ENCODE results near the gene CHRM3.

CHRM3 gene

GRCh38 chr1:239388578-239388977 is 2.2 kb downstream of the CHRM3 start:
- no peak for TF ChIP-seq EZH2phosphoT487 (IDR thresholded peaks at IDR 0.05; ENCODE audit: borderline replicate concordance, low read length)
- TF ChIP-seq CTCF (IDR thresholded peaks at IDR 0.05; ENCODE audit: low read depth, low read length, poor library complexity, severe bottlenecking) = no peak
- no peaks in the 10 kb centered on the region for H3K36me3 ChIP-seq (ENCODE audit: control insufficient read depth, low read length)
- H3K27me3 ChIP-seq (ENCODE audit: control insufficient read depth, low read length) = no peaks in the 10 kb centered on the region

GRCh38 chr1:239389703-239390102 is 3.3 kb downstream of the CHRM3 start:
- H4K20me1 ChIP-seq (ENCODE audit: control insufficient read depth, insufficient read depth, low read depth, low read length) = no peaks in the 10 kb centered on the region
- no peak overlapping the region for H3K4me2 ChIP-seq (ENCODE audit: low read length)
- no peaks in the 10 kb centered on the region for H3K9me2 ChIP-seq (replicated peaks; ENCODE audit: control insufficient read depth, low read length)
- no peaks in the 10 kb centered on the region for H3F3A ChIP-seq (ENCODE audit: control insufficient read depth, insufficient read depth)
- no peaks in the 10 kb centered on the region; the same call in 1 of the 2 replicates for H3K9me3 ChIP-seq (ENCODE audit: control insufficient read depth, insufficient read depth, low read length)
- no peaks in the 10 kb centered on the region for H3K36me3 ChIP-seq (ENCODE audit: control insufficient read depth, low read length)
- H3K4me1 ChIP-seq (ENCODE audit: control insufficient read depth, low read length) = no peaks in the 10 kb centered on the region
- TF ChIP-seq EZH2phosphoT487 (IDR thresholded peaks at IDR 0.05; ENCODE audit: borderline replicate concordance, low read length) (no peak), CTCF (IDR thresholded peaks at IDR 0.05; ENCODE audit: low read depth, low read length, poor library complexity, severe bottlenecking) (no peak)
- H3K79me2 ChIP-seq (ENCODE audit: control insufficient read depth, low read length) = no peaks in the 10 kb centered on the region
- H3K27ac ChIP-seq (ENCODE audit: low read depth, low read length) = no peak overlapping the region
- no peak overlapping the region for H3K4me3 ChIP-seq (ENCODE audit: low read length)
- no peaks in the 10 kb centered on the region for H3K27me3 ChIP-seq (ENCODE audit: control insufficient read depth, low read length)

More at GRCh38 chr1:239388578-239388977, 2.2 kb downstream of the CHRM3 start:
- no peaks in the 10 kb centered on the region for H3K79me2 ChIP-seq (ENCODE audit: control insufficient read depth, low read length)
- H3K4me2 ChIP-seq (ENCODE audit: low read length) = no peak overlapping the region
- no peaks in the 10 kb centered on the region for H3K9me2 ChIP-seq (replicated peaks; ENCODE audit: control insufficient read depth, low read length)
- no peaks in the 10 kb centered on the region for H3F3A ChIP-seq (ENCODE audit: control insufficient read depth, insufficient read depth)
- H3K9me3 ChIP-seq (ENCODE audit: control insufficient read depth, insufficient read depth, low read length) = no peaks in the 10 kb centered on the region; the same call in 1 of the 2 replicates
- no peaks in the 10 kb centered on the region for H4K20me1 ChIP-seq (ENCODE audit: control insufficient read depth, insufficient read depth, low read depth, low read length)
- H3K4me3 ChIP-seq (ENCODE audit: low read length) = no peak overlapping the region
- no peak overlapping the region for H3K27ac ChIP-seq (ENCODE audit: low read depth, low read length)
- H3K4me1 ChIP-seq (ENCODE audit: control insufficient read depth, low read length) = no peaks in the 10 kb centered on the region

GRCh38 chr1:239392271-239392670 is 5.9 kb downstream of the CHRM3 start:
- no peak for TF ChIP-seq EZH2phosphoT487 (IDR thresholded peaks at IDR 0.05; ENCODE audit: borderline replicate concordance, low read length)
- TF ChIP-seq CTCF (IDR thresholded peaks at IDR 0.05; ENCODE audit: low read depth, low read length, poor library complexity, severe bottlenecking) = no peak
- no peak overlapping the region for H3K4me3 ChIP-seq (ENCODE audit: low read length)
- H3K27ac ChIP-seq (ENCODE audit: low read depth, low read length) = no peak overlapping the region
- no peaks in the 10 kb centered on the region for H3F3A ChIP-seq (ENCODE audit: control insufficient read depth, insufficient read depth)
- H3K36me3 ChIP-seq (ENCODE audit: control insufficient read depth, low read length) = no peaks in the 10 kb centered on the region
- no peaks in the 10 kb centered on the region for H3K9me2 ChIP-seq (replicated peaks; ENCODE audit: control insufficient read depth, low read length)
- no peak overlapping the region for H3K4me2 ChIP-seq (ENCODE audit: low read length)
- no peaks in the 10 kb centered on the region for H3K27me3 ChIP-seq (ENCODE audit: control insufficient read depth, low read length)
- no peaks in the 10 kb centered on the region for H3K79me2 ChIP-seq (ENCODE audit: control insufficient read depth, low read length)
- H4K20me1 ChIP-seq (ENCODE audit: control insufficient read depth, insufficient read depth, low read depth, low read length) = no peaks in the 10 kb centered on the region
- no peaks in the 10 kb centered on the region for H3K9me3 ChIP-seq (ENCODE audit: control insufficient read depth, insufficient read depth, low read length)
- H3K4me1 ChIP-seq (ENCODE audit: control insufficient read depth, low read length) = no peaks in the 10 kb centered on the region

All from DOHH2 (cell line).